Sigmoid colon (tissue), 4 donors: ENCODE measurements around the gene ABLIM2.

ENCODE experiments used
- EP300 ChIP-seq, 4 donors: sonication (generic); formaldehyde crosslinking; IDR thresholded peaks; one replicate each; pipeline ENCODE4 v1.6.1; 2017; ENCODE audit warnings: antibody characterized with exemption in 4 of 4
- POLR2A ChIP-seq, 2 donors: fragments of 450-650 bp; IDR thresholded peaks; one replicate each; pipeline ENCODE4 v1.6.1; 2016; ENCODE audit warnings: antibody characterized with exemption in 2 of 2, mild to moderate bottlenecking in 2 of 2, moderate library complexity in 2 of 2
- POLR2AphosphoS5 ChIP-seq, 4 donors: sonication (generic); formaldehyde crosslinking; IDR thresholded peaks; one replicate each; pipeline ENCODE4 v1.6.1; 2017; ENCODE audit warnings: antibody characterized with exemption in 4 of 4
- TF ChIP-seq, protein P1 (sequence below), 4 experiments: fragments of 450-650 bp in 3 of 4; fragments of 200-600 bp in 1 of 4; IDR thresholded peaks; one replicate each; pipeline ENCODE4 v1.5.1; 2016 to 2019; ENCODE audit warnings: antibody characterized with exemption in 4 of 4, mild to moderate bottlenecking in 3 of 4, moderate library complexity in 2 of 4

DNA sequence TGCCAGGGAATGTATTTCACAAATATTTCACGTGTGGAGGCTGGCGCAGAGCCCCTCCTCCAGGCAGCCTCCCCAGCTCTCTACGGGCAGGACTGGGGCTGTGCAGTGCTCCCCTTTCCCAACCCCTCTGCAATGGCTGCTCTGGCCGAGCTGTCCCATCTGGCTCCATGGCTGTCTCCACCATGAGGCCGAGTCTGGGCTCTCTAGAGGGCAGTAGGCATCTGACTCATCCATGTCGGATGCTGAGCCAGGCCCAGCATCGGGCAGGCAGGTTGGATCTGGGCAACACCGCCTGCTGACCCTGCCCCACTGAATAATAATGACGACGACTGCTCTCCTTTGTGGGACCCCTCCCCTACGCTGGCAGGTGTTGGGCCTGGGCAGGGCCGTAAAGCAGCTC, 29.5 kb upstream of the ABLIM2 start:
- TF ChIP-seq, protein P1, sequence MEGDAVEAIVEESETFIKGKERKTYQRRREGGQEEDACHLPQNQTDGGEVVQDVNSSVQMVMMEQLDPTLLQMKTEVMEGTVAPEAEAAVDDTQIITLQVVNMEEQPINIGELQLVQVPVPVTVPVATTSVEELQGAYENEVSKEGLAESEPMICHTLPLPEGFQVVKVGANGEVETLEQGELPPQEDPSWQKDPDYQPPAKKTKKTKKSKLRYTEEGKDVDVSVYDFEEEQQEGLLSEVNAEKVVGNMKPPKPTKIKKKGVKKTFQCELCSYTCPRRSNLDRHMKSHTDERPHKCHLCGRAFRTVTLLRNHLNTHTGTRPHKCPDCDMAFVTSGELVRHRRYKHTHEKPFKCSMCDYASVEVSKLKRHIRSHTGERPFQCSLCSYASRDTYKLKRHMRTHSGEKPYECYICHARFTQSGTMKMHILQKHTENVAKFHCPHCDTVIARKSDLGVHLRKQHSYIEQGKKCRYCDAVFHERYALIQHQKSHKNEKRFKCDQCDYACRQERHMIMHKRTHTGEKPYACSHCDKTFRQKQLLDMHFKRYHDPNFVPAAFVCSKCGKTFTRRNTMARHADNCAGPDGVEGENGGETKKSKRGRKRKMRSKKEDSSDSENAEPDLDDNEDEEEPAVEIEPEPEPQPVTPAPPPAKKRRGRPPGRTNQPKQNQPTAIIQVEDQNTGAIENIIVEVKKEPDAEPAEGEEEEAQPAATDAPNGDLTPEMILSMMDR (IDR thresholded peaks at IDR 0.05), result no peak
- TF ChIP-seq POLR2A (IDR thresholded peaks at IDR 0.05) (no peak), EP300 (IDR thresholded peaks at IDR 0.05) (no peak), POLR2AphosphoS5 (IDR thresholded peaks at IDR 0.05) (no peak)
